Astrocyte of the cerebellum (primary cell): ENCODE measurements around the gene DIS3L2.

ENCODE experiments used
- DNase-seq: peaks from one replicate; pipeline ENCODE4 v3.0.0-alpha.2; 2011; ENCODE audit warnings: low read depth
- H3K4me3 ChIP-seq: 2 replicates; pipeline ENCODE4 v1.5.1; 2011; ENCODE audit warnings: mild to moderate bottlenecking, low read depth, low read length, moderate library complexity
- in situ Hi-C: cut with HindIII; loops from 2 replicates; pipeline ENCODE4 v1.10.0; 2017; ENCODE audit warnings: low sequenced_read_pairs
- TF ChIP-seq, protein P1 (sequence below): IDR thresholded peaks from 2 replicates; pipeline ENCODE4 v1.5.1; 2012; ENCODE audit warnings: low read length, low read depth, moderate library complexity, mild to moderate bottlenecking; ENCODE audit errors: missing control alignments

Gene DIS3L2

DNA sequence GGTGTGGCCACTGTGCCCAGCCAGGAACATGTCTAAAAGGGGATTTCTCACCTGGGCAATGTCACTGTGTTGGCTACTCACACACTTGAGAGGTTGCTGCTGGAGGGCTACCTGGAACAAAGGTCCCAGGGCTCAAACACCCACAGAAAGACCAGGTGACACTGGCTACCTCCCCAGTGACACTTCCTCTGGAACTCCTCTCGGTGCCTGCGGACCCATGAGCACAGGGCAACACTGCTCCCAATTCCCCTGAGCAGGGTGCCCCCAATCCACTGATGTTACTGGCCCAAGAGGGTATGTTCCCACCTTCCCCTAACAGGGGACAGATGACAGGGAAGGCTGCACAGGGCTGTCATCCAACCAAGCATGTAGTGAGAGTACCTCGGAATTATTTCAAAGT is 41.1 kb upstream of the DIS3L2 start:
- H3K4me3 ChIP-seq: no peak overlapping the region
- in situ Hi-C loops: no loop called here
- TF ChIP-seq, protein P1, sequence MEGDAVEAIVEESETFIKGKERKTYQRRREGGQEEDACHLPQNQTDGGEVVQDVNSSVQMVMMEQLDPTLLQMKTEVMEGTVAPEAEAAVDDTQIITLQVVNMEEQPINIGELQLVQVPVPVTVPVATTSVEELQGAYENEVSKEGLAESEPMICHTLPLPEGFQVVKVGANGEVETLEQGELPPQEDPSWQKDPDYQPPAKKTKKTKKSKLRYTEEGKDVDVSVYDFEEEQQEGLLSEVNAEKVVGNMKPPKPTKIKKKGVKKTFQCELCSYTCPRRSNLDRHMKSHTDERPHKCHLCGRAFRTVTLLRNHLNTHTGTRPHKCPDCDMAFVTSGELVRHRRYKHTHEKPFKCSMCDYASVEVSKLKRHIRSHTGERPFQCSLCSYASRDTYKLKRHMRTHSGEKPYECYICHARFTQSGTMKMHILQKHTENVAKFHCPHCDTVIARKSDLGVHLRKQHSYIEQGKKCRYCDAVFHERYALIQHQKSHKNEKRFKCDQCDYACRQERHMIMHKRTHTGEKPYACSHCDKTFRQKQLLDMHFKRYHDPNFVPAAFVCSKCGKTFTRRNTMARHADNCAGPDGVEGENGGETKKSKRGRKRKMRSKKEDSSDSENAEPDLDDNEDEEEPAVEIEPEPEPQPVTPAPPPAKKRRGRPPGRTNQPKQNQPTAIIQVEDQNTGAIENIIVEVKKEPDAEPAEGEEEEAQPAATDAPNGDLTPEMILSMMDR: no peak
- DNase-seq: no peak

DNA sequence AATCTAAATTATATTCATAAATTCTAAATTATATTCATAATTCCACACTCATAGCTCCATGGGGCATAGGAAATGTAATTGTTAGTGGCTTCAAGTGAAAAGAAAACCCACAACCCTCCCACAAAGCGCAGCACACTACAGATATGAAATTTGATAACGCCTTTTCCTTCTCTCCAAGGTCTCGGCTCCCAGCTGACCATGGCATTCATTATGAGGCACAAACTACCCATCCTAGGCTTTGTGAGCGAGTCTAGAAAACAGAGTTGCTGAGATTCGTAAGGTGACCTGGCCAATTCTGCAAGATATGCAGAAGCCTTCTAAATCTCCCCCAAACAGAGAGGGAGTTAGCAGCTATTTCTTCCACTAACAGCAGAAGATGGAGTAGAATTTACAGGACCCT is 40.7 kb upstream of the DIS3L2 start:
- no peak overlapping the region for H3K4me3 ChIP-seq
- TF ChIP-seq, protein P1: no peak
- no peak for DNase-seq
- in situ Hi-C loops: no loop called here

DNA sequence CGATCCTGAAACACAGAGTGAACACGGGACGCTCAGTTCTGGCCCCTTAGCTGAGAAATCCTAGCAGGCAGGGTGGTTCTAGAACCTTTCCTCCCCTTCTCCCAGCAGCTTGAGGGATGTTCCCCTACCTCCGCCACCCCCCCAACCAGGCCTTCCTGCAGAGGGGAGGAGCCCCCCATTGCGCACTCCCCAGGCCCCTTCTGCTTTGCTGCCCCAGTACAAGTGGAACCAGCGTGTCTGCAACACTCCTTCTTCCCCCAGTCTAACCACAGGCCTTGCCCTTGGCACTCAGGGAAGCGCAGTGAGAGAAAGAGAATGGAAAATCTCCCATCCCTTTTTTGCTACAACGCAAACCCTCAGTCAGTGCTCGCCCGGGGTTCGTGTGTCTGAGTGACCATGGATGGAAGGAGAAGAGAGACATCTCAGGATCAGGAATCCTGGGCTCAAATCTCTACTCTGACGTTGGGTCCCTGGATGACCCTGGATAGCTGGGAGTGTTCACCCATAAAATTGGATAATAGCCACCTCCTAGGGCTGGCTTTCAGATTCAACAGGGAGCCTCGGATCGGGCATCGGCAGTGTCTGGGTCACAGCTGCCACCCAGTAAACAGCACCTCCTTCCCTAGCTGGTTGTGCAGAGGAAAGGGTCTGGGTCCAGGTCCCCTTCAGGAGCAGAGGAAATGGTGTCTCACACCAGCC is 39.1 kb upstream of the DIS3L2 start:
- in situ Hi-C loops: no loop called here
- no peak overlapping the region for H3K4me3 ChIP-seq
- DNase-seq: no peak
- TF ChIP-seq, protein P1: no peak

DNA sequence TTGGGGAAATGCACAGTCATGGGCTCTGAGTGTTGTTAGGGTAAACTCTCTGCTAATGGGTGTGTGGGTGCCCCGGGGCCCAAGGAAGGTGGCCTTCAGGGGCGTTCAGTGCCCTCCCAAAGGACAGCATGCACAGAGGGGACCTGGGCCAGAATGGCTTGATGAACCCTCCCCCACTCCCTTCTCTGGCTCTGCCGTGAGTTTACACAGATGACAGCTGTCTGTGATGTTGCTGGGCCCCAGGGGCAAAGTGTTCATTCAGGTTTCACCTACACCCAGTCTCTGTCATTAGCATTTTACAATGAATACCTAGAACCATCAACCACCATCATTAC is 38.5 kb upstream of the DIS3L2 start:
- in situ Hi-C loops: no loop called here
- no peak for DNase-seq
- no peak overlapping the region for H3K4me3 ChIP-seq
- TF ChIP-seq, protein P1: no peak

DNA sequence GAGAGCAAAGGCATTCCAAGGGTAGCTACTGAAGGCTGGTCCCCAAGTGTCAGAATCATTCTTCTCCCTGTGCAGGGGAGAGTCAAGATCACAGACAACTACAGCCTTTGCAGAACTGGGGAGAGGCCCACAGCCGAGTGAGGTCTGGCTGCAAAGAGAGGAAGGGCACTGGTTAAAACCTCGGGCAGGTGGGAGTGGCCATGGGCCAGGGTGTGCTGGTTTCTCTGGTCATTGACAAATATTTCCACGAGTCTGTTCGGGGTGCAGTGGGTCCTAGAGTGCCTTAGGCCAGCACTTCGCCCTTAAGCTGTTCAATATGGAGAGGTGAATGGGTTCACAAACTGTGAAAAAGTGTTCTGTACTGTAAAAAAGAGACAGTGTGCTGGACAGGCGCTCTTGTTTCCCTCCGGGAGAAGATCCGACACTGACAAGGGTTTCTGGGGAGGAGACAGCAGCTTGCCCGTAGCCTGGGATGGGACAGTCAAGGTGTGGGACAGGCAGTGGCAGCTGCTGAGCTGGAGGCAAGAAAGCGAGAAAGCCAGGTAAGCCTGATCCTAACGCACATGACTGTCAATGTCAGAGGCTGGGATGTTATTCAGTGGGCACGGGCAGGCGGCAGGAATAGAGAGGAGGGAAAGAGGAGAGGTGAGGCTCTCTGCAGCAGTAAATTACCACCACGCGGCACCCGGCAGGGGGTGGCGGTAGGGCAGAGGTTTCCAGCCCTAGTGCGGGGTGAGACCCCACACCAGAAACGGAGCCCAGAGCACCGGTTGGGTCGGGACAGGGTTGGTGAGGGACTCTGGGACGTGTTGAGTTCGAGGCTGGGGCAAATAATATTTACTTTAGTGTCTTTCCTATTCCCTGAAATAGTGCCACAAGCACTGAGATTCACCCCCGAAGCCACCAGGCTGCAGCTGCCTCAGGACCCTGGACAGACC is 37.3 kb upstream of the DIS3L2 start:
- no peak overlapping the region for H3K4me3 ChIP-seq
- TF ChIP-seq, protein P1: no peak
- DNase-seq: no peak
- in situ Hi-C loops: no loop called here

DNA sequence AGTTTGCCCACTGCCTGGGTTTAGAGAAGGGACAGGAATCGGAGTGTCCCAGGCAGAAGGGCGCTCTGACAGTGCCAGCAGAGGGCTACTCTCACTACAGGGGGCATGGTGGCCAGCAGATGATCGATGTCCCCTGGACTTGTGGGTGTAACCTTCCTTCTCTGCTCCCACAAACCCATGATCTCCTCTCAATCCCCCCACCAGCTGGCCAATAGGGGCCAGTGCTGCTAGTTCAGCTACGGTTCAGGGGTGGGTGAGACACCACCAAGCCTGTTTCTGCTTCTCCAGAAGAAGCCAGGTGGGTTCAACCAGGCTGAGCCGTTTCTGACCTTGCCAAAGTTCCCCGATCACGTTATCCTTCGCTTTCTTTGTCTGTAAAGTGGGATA is 36.6 kb upstream of the DIS3L2 start:
- H3K4me3 ChIP-seq: no peak overlapping the region
- in situ Hi-C loops: no loop called here
- DNase-seq: no peak
- TF ChIP-seq, protein P1: no peak
